ENCODE data around the gene SLC12A8.

Gene SLC12A8

GRCh38 chr3:125051715-125052581 lies 160.6 kb downstream of the SLC12A8 start:
- Histone ChIP-seq H3K9ac (peak overlapping the region in 10 of 11 experiments; percentile 11 to 53 (median 46); a peak in 18 of 22 replicates), H3K27ac (peak overlapping the region in 8 of 11 experiments; percentile 13 to 47 (median 38); a peak in 13 of 22 replicates), H3K4me2 (peak overlapping the region; percentile 88 to 100 (median 98)), H4K20me1 (peaks cover 0 to 53% (median 10%) of the 10 kb centered on the region in 11 experiments; a peak in 9 of 22 replicates), H3K36me3 (peaks cover 0 to 8% (median 0%) of the 10 kb centered on the region in 11 experiments; a peak in 3 of 22 replicates), H3K4me1 (peaks cover 43 to 61% (median 57%) of the 10 kb centered on the region in 10 experiments), H3K4me3 (peak overlapping the region; percentile 25 to 55 (median 40); a peak in 16 of 20 replicates), H3K27me3 (peaks cover 0 to 4% (median 0%) of the 10 kb centered on the region in 11 experiments; a peak in 3 of 22 replicates), H3K9me3 (replicated peaks in 1 of 11) (no peaks in the 10 kb centered on the region)
- TF ChIP-seq Cebpa-rat (IDR thresholded peaks at IDR 0.05), result no peak

GRCh38 chr3:125051205-125051604 lies 161.3 kb downstream of the SLC12A8 start:
- Histone ChIP-seq H3K9ac (peak overlapping the region in 9 of 11 experiments; percentile 11 to 53 (median 46); a peak in 10 of 22 replicates), H4K20me1 (peaks cover 0 to 54% (median 10%) of the 10 kb centered on the region in 11 experiments; a peak in 9 of 22 replicates), H3K27me3 (no peaks in the 10 kb centered on the region), H3K9me3 (replicated peaks in 1 of 11) (no peaks in the 10 kb centered on the region), H3K4me1 (peaks cover 39 to 54% (median 52%) of the 10 kb centered on the region in 10 experiments), H3K27ac (peak overlapping the region in 6 of 11 experiments; percentile 31 to 47 (median 38); a peak in 8 of 22 replicates), H3K36me3 (peaks cover 0 to 8% (median 0%) of the 10 kb centered on the region in 11 experiments; a peak in 3 of 22 replicates), H3K4me2 (peak overlapping the region; percentile 88 to 100 (median 98)), H3K4me3 (0 out of 20 replicates have a peak overlapping the region, but pooled peaks of 1 of the 10 experiments have one; percentile 43)
- TF ChIP-seq Cebpa-rat (IDR thresholded peaks at IDR 0.05), result no peak

GRCh38 chr3:125050488-125051090 lies 162.0 kb downstream of the SLC12A8 start:
- Histone ChIP-seq H3K9ac (no peak overlapping the region), H3K4me3 (no peak overlapping the region), H4K20me1 (peaks cover 0 to 55% (median 10%) of the 10 kb centered on the region in 11 experiments; a peak in 9 of 22 replicates), H3K9me3 (replicated peaks in 1 of 11) (no peaks in the 10 kb centered on the region), H3K27me3 (no peaks in the 10 kb centered on the region), H3K27ac (no peak overlapping the region; a peak in 1 of 22 replicates), H3K36me3 (peaks cover 0 to 8% (median 0%) of the 10 kb centered on the region in 11 experiments; a peak in 3 of 22 replicates), H3K4me2 (peak overlapping the region; percentile 88 to 100 (median 98); a peak in 19 of 22 replicates), H3K4me1 (peaks cover 43 to 56% (median 52%) of the 10 kb centered on the region in 10 experiments)
- no peak for TF ChIP-seq Cebpa-rat (IDR thresholded peaks at IDR 0.05)

- peaks cover 0 to 61% (median 10%) of the 10 kb centered on the region in 11 experiments; a peak in 9 of 22 replicates for H4K20me1 ChIP-seq
- no peak overlapping the region for H3K27ac ChIP-seq
- H3K27me3 ChIP-seq, result no peaks in the 10 kb centered on the region
- H3K9ac ChIP-seq, result no peak overlapping the region
- H3K9me3 ChIP-seq (replicated peaks in 1 of 11), result no peaks in the 10 kb centered on the region
- TF ChIP-seq Cebpa-rat (IDR thresholded peaks at IDR 0.05), result no peak
- no peak overlapping the region for H3K4me3 ChIP-seq
- H3K36me3 ChIP-seq, result peaks cover 0 to 8% (median 0%) of the 10 kb centered on the region in 11 experiments; a peak in 3 of 22 replicates
- H3K4me2 ChIP-seq, result no peak overlapping the region
- H3K4me1 ChIP-seq, result peaks cover 54 to 65% (median 59%) of the 10 kb centered on the region in 10 experiments
Measured at GRCh38 chr3:125048282-125048681, 164.3 kb downstream of the SLC12A8 start.

- H3K4me2 ChIP-seq, result peak overlapping the region in 6 of 11 experiments; percentile 40 to 74 (median 57); a peak in 4 of 22 replicates
- no peak for TF ChIP-seq Cebpa-rat (IDR thresholded peaks at IDR 0.05)
Measured at GRCh38 chr3:125045965-125046364, 166.6 kb downstream of the SLC12A8 start.

GRCh38 chr3:125045194-125045593 lies 167.4 kb downstream of the SLC12A8 start:
- Histone ChIP-seq H3K27ac (no peak overlapping the region), H3K4me2 (peak overlapping the region in 10 of 11 experiments; percentile 2 to 74 (median 57); a peak in 15 of 22 replicates)

More at GRCh38 chr3:125045965-125046364, 166.6 kb downstream of the SLC12A8 start:
- no peaks in the 10 kb centered on the region for H3K27me3 ChIP-seq
- peaks cover 0 to 46% (median 0%) of the 10 kb centered on the region in 11 experiments; a peak in 6 of 22 replicates for H4K20me1 ChIP-seq
- no peak overlapping the region for H3K9ac ChIP-seq
- H3K4me3 ChIP-seq, result no peak overlapping the region
- peaks cover 42 to 48% (median 45%) of the 10 kb centered on the region in 10 experiments for H3K4me1 ChIP-seq
- H3K36me3 ChIP-seq, result peaks cover 0 to 8% (median 0%) of the 10 kb centered on the region in 11 experiments; a peak in 3 of 22 replicates
- H3K9me3 ChIP-seq (replicated peaks in 1 of 11), result no peaks in the 10 kb centered on the region
- no peak overlapping the region for H3K27ac ChIP-seq

GRCh38 chr3:125043599-125044151 lies 168.9 kb downstream of the SLC12A8 start:
- H3K9ac ChIP-seq, result peak overlapping the region in 10 of 11 experiments; percentile 27 to 65 (median 56); a peak in 18 of 22 replicates
- no peak for TF ChIP-seq Cebpa-rat (IDR thresholded peaks at IDR 0.05)
- H3K4me2 ChIP-seq, result peak overlapping the region; percentile 48 to 74 (median 62)
- H4K20me1 ChIP-seq, result peaks cover 0 to 50% (median 0%) of the 10 kb centered on the region in 11 experiments; a peak in 6 of 22 replicates
- 0 out of 20 replicates have a peak overlapping the region, but pooled peaks of 1 of the 10 experiments have one; percentile 10 for H3K4me3 ChIP-seq
- peaks cover 0 to 8% (median 0%) of the 10 kb centered on the region in 11 experiments; a peak in 3 of 22 replicates for H3K36me3 ChIP-seq
- H3K9me3 ChIP-seq (replicated peaks in 1 of 11), result no peaks in the 10 kb centered on the region
- no peaks in the 10 kb centered on the region for H3K27me3 ChIP-seq
- peaks cover 35 to 45% (median 38%) of the 10 kb centered on the region in 10 experiments for H3K4me1 ChIP-seq
- H3K27ac ChIP-seq, result peak overlapping the region in 10 of 11 experiments; percentile 20 to 73 (median 65); a peak in 20 of 22 replicates

More at GRCh38 chr3:125045194-125045593, 167.4 kb downstream of the SLC12A8 start:
- Histone ChIP-seq H4K20me1 (peaks cover 0 to 47% (median 0%) of the 10 kb centered on the region in 11 experiments; a peak in 6 of 22 replicates), H3K36me3 (peaks cover 0 to 8% (median 0%) of the 10 kb centered on the region in 11 experiments; a peak in 3 of 22 replicates), H3K27me3 (no peaks in the 10 kb centered on the region), H3K9ac (no peak overlapping the region), H3K4me3 (no peak overlapping the region), H3K9me3 (replicated peaks in 1 of 11) (no peaks in the 10 kb centered on the region), H3K4me1 (peaks cover 35 to 40% (median 38%) of the 10 kb centered on the region in 10 experiments)
- no peak for TF ChIP-seq Cebpa-rat (IDR thresholded peaks at IDR 0.05)

All from BLaER1 treated with 17β-estradiol and CSF1 and Interleukin-3, amounts not matched to agents 10 nM and 100 nM (cell line).